Natural killer cell (primary cell): ENCODE data around the gene ARHGAP26. TPM values are rescaled to one million over a fixed set of nuclear protein-coding genes. Genes with fewer than 3 reads are reported as not detected.

Experiments
- ATAC-seq, 3 donors: fragments of 150-1000 bp in 2 of 3; fragments of 200-7000 bp in 1 of 3; cut with Tn5 transposase; 1 replicate in 1 of 3; 2 replicates in 2 of 3; pipeline ENCODE4 v1.10.0; 2021; ENCODE audit warnings: mild to moderate bottlenecking in 2 of 3, moderate library complexity in 2 of 3
- DNase-seq, 2 donors: peaks; one replicate each; pipeline versions ENCODE4 v3.0.0 to v3.0.0-alpha.2; 2013 to 2021; ENCODE audit warnings: mixed read lengths in 1 of 2
- H3K27ac ChIP-seq: one replicate; pipeline ENCODE4 v1.5.1; 2013; ENCODE audit warnings: mild to moderate bottlenecking, low read length
- H3K27me3 ChIP-seq: one replicate; pipeline ENCODE4 v1.6.1; 2013; ENCODE audit warnings: low read length; ENCODE audit not compliant: control insufficient read depth, insufficient read depth
- H3K36me3 ChIP-seq: one replicate; pipeline ENCODE4 v1.6.1; 2013; ENCODE audit warnings: low read length; ENCODE audit not compliant: control insufficient read depth, insufficient read depth
- H3K4me1 ChIP-seq: one replicate; pipeline ENCODE4 v1.6.1; 2013; ENCODE audit warnings: low read length; ENCODE audit not compliant: control insufficient read depth, insufficient read depth
- H3K4me3 ChIP-seq: one replicate; pipeline ENCODE4 v1.5.1; 2013; ENCODE audit warnings: low read length
- H3K9me3 ChIP-seq: one replicate; pipeline ENCODE4 v1.6.1; 2013; ENCODE audit warnings: low read length; ENCODE audit not compliant: control insufficient read depth, insufficient read depth
- H3K27ac Mint-ChIP-seq, 2 donors: one replicate each; pipeline ENCODE4 v1.8.0; 2022; ENCODE audit warnings: mild to moderate bottlenecking in 2 of 2, mixed read lengths in 2 of 2, moderate library complexity in 1 of 2
- H3K27me3 Mint-ChIP-seq, 2 donors: one replicate each; pipeline ENCODE4 v1.8.0; 2022; ENCODE audit warnings: low read depth in 2 of 2, mixed read lengths in 2 of 2
- H3K36me3 Mint-ChIP-seq: one replicate; pipeline ENCODE4 v1.8.0; 2022; ENCODE audit warnings: mixed read lengths
- H3K4me1 Mint-ChIP-seq, 2 donors: one replicate each; pipeline ENCODE4 v1.8.0; 2022; ENCODE audit warnings: mixed read lengths in 2 of 2
- H3K4me3 Mint-ChIP-seq: one replicate; pipeline ENCODE4 v1.8.0; 2022; ENCODE audit warnings: mild to moderate bottlenecking, moderate library complexity, mixed read lengths
- H3K9me3 Mint-ChIP-seq, 2 donors: one replicate each; pipeline ENCODE4 v1.8.0; 2022; ENCODE audit warnings: mixed read lengths in 2 of 2
- CTCF ChIP-seq: fragments of 200-600 bp; IDR thresholded peaks from one replicate; pipeline ENCODE4 v1.8.0; 2022; ENCODE audit warnings: antibody characterized with exemption
- WGBS: methylation state at CpG from one replicate; pipeline ENCODE4 v1.1.7; 2013; ENCODE audit warnings: missing lambda C conversion rate; ENCODE audit not compliant: insufficient coverage; 5-methylcytosine and 5-hydroxymethylcytosine counted together
- intact Hi-C: fragments of 100-400 bp; cut with micrococcal nuclease; formaldehyde crosslinking; loops from one replicate; pipeline ENCODE4 v1.14.2; 2022
- total RNA-seq, 4 donors: library from RNA; stranded (reverse); fragments of 120-200 nt in 1 of 4; gene quantifications; one replicate each; pipeline versions ENCODE4 v1.2.3 to v1.2.4, GENCODE V29; 2013 to 2022

ARHGAP26 gene
- total RNA-seq, 3 donors from 2014 or later (not counting 1 experiment from before 2014, with no cell fraction given) = 153 to 159 (median 158) TPM

GRCh38 chr5:143267186-143267585 is 497.0 kb downstream of the ARHGAP26 start:
- Mint-ChIP-seq H3K36me3 (peaks cover 11% of the 10 kb centered on the region), H3K4me3 (no peak overlapping the region), H3K27ac (no peak overlapping the region), H3K27me3 (no peaks in the 10 kb centered on the region), H3K4me1 (no peaks in the 10 kb centered on the region), H3K9me3 (peaks cover 2 to 10% of the 10 kb centered on the region in 2 donors)
- no peaks in the 10 kb centered on the region for H3K9me3 ChIP-seq
- ATAC-seq = no peak
- intact Hi-C loops = no loop called here
- WGBS = 100% methylated on average over 2 of the region's 2 CpGs
- H3K27me3 ChIP-seq = no peaks in the 10 kb centered on the region
- no peak overlapping the region for H3K4me3 ChIP-seq
- no peaks in the 10 kb centered on the region for H3K4me1 ChIP-seq
- DNase-seq = no peak
- TF ChIP-seq CTCF = no peak
- H3K36me3 ChIP-seq = no peaks in the 10 kb centered on the region
- no peak overlapping the region for H3K27ac ChIP-seq

- no peaks in the 10 kb centered on the region for H3K4me1 Mint-ChIP-seq
- H3K27me3 Mint-ChIP-seq = no peaks in the 10 kb centered on the region
Observed at GRCh38 chr5:143268388-143268787, 498.2 kb downstream of the ARHGAP26 start.

GRCh38 chr5:143271431-143271830 is 501.3 kb downstream of the ARHGAP26 start:
- no peaks in the 10 kb centered on the region for H3K27me3 Mint-ChIP-seq
- no peak overlapping the region for H3K4me3 Mint-ChIP-seq
- ATAC-seq (no peak), DNase-seq (no peak)
- no peak overlapping the region for H3K27ac ChIP-seq
- no peaks in the 10 kb centered on the region for H3K27me3 ChIP-seq
- peaks cover 17% of the 10 kb centered on the region in 2 donors for H3K4me1 Mint-ChIP-seq
- no peak overlapping the region for H3K4me3 ChIP-seq
- H3K9me3 ChIP-seq = no peaks in the 10 kb centered on the region
- H3K36me3 ChIP-seq = no peaks in the 10 kb centered on the region
- no CpG with 5 or more reads among the region's 2 CpGs for WGBS
- peaks cover 18% of the 10 kb centered on the region for H3K36me3 Mint-ChIP-seq
- no peak for TF ChIP-seq CTCF
- no peak overlapping the region for H3K27ac Mint-ChIP-seq
- H3K4me1 ChIP-seq = no peaks in the 10 kb centered on the region
- H3K9me3 Mint-ChIP-seq = peaks cover 2 to 6% of the 10 kb centered on the region in 2 donors
- intact Hi-C loops = no loop called here

More at GRCh38 chr5:143268388-143268787, 498.2 kb downstream of the ARHGAP26 start:
- H3K4me3 Mint-ChIP-seq = no peak overlapping the region
- 100% methylated on average over 1 of the region's 2 CpGs for WGBS
- no peaks in the 10 kb centered on the region for H3K27me3 ChIP-seq
- ATAC-seq = no peak
- no peaks in the 10 kb centered on the region for H3K9me3 ChIP-seq
- no peak for TF ChIP-seq CTCF
- no peaks in the 10 kb centered on the region for H3K36me3 ChIP-seq
- no peaks in the 10 kb centered on the region for H3K4me1 ChIP-seq
- no peak overlapping the region for H3K4me3 ChIP-seq
- peaks cover 2 to 10% of the 10 kb centered on the region in 2 donors for H3K9me3 Mint-ChIP-seq
- H3K27ac ChIP-seq = no peak overlapping the region
- no peak overlapping the region for H3K27ac Mint-ChIP-seq
- DNase-seq = no peak
- peaks cover 18% of the 10 kb centered on the region for H3K36me3 Mint-ChIP-seq
- intact Hi-C loops = no loop called here

DNA sequence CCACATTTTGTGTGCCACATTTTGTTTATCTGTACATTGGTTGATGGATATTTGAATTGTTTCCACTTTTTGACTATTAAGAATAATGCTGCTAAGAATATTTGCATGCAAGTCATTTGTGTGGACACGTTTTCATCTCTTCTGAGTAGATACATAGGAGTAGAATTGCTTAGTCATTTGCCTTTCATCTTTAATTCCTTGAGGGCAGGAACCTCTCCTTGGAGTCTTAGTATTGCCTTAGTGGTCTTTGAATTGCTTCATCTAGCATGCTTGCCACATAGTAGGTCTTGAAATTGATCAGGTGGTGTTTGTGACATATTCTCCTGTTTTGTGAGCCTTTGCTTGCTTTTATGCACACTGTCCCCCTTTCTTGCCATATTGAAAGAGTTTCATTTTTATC is 504.8 kb downstream of the ARHGAP26 start:
- peaks cover 13% of the 10 kb centered on the region for H3K36me3 ChIP-seq
- no peaks in the 10 kb centered on the region for H3K4me1 ChIP-seq
- Mint-ChIP-seq H3K27me3 (no peaks in the 10 kb centered on the region), H3K27ac (peak overlapping the region; percentile 70 to 76), H3K9me3 (no peaks in the 10 kb centered on the region), H3K4me1 (peaks cover 21 to 29% of the 10 kb centered on the region in 2 donors), H3K36me3 (peaks cover 7% of the 10 kb centered on the region), H3K4me3 (peak overlapping the region; percentile 71)
- no peaks in the 10 kb centered on the region for H3K27me3 ChIP-seq
- H3K9me3 ChIP-seq = no peaks in the 10 kb centered on the region
- ATAC-seq (no peak), DNase-seq (no peak)
- TF ChIP-seq CTCF = no peak
- H3K27ac ChIP-seq = no peak overlapping the region
- intact Hi-C loops = no loop called here
- H3K4me3 ChIP-seq = no peak overlapping the region
- WGBS = 90% methylated on average over 1 of the region's 1 CpG
